ES-I3 (cell line): ENCODE data around the gene CHN1.

Source experiments
- H3K36me3 ChIP-seq: 2 replicates; pipeline ENCODE4 v1.6.1; 2013; ENCODE audit warnings: mild to moderate bottlenecking, low read length, control low read depth, moderate library complexity; ENCODE audit not compliant: insufficient read depth
- H3K4me1 ChIP-seq: 2 replicates; pipeline ENCODE4 v1.6.1; 2013; ENCODE audit warnings: mild to moderate bottlenecking, control low read depth, low read length; ENCODE audit not compliant: insufficient read depth
- H3K9ac ChIP-seq: 2 replicates; pipeline ENCODE4 v1.6.1; 2013; ENCODE audit warnings: low read depth, mild to moderate bottlenecking, low read length, moderate library complexity
- H3K9me3 ChIP-seq: 2 replicates; pipeline ENCODE4 v1.6.1; 2013; ENCODE audit warnings: mild to moderate bottlenecking, low read length, moderate library complexity; ENCODE audit not compliant: control insufficient read depth, insufficient read depth

Gene CHN1

GRCh38 chr2:174914853-174915760 is 90.1 kb downstream of the CHN1 start:
- Histone ChIP-seq H3K36me3 (no peaks in the 10 kb centered on the region), H3K9ac (no peak overlapping the region), H3K9me3 (no peaks in the 10 kb centered on the region), H3K4me1 (peaks cover 28% of the 10 kb centered on the region)

DNA sequence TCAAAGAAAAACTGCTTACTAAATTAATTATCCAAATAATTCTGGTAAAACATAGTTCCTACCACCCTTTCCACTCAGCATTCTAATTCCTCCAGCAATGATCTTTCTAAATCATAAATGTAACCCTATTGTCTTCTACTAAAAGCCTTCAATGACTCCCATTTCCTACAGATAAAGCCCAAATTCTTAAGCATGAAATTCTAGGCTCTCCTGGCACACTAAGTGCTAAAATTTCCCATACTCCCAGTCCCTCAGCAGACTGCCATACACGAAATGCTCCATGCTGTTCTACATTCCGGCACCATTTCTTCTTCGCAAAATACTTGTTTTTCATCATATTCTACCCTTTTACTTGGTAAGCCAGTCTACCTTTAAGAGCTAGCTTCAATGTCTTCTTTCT is 96.9 kb downstream of the CHN1 start:
- peaks cover 11% of the 10 kb centered on the region for H3K4me1 ChIP-seq
- H3K36me3 ChIP-seq, result no peaks in the 10 kb centered on the region
- no peaks in the 10 kb centered on the region for H3K9me3 ChIP-seq
- no peak overlapping the region for H3K9ac ChIP-seq

- Histone ChIP-seq H3K4me1 (peaks cover 1% of the 10 kb centered on the region; the same call in 1 of the 2 replicates), H3K36me3 (no peaks in the 10 kb centered on the region), H3K9me3 (no peaks in the 10 kb centered on the region), H3K9ac (no peak overlapping the region)
Measured at GRCh38 chr2:174903264-174903556, 102.0 kb downstream of the CHN1 start.

DNA sequence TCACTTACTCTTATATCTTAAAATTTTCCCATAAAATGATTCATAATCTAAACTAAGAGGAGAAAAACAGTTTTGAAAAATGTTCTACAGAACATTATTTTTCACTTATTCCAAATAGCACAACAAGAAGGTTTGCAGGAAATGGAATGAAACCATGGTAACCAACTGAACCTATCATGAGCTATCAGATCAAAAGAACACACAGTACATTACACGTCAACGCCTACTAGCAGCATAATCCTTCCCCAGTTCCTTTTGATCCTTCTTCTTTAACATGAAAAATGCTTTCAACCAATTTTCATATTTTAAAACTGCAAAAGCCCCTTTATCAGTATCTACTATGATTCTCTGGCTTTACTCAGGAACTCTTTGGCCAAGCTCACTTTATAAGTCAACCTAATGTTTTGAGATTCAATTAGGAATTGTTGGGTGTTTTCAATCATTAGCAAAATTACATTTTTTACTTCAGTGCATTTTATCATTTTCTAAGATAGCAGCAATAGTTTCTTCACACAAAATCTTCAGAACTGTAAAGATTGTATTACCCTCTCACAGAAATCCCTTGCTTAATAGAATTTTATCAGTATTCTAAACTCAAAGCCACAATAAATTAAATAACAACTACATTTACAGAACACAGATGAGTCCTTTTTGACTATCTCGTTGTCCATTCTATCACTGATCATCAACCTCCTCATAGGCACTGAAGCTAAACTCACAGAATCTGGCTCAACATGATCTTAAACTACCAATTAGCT is 102.5 kb downstream of the CHN1 start:
- Histone ChIP-seq H3K9ac (no peak overlapping the region), H3K4me1 (no peaks in the 10 kb centered on the region; the same call in 1 of the 2 replicates), H3K9me3 (no peaks in the 10 kb centered on the region), H3K36me3 (no peaks in the 10 kb centered on the region)

DNA sequence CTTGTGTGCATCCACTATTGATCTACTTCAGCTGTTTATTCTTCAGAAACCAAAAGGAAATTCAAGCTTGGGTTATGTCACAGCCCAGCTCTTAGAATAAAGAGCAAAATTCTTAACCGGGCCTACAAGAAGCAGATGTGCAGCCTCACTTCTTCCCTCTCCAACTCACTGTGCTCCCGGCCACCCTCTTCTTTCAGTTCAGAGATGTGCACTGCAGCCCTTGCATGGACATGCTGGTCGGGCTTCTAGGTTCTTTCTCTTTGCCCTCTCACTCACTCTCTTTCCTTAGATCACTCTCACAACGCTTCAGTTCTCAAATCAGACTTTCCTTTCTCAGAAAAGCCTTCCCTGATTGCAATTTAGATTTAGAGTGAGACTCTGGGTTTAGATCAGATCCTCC is 104.1 kb downstream of the CHN1 start:
- Histone ChIP-seq H3K9me3 (no peaks in the 10 kb centered on the region), H3K36me3 (no peaks in the 10 kb centered on the region), H3K4me1 (no peaks in the 10 kb centered on the region; the same call in 1 of the 2 replicates), H3K9ac (no peak overlapping the region)

GRCh38 chr2:174897286-174897685 is 107.9 kb downstream of the CHN1 start:
- no peaks in the 10 kb centered on the region for H3K4me1 ChIP-seq
- H3K9me3 ChIP-seq, result no peaks in the 10 kb centered on the region
- H3K9ac ChIP-seq, result no peak overlapping the region
- no peaks in the 10 kb centered on the region for H3K36me3 ChIP-seq

DNA sequence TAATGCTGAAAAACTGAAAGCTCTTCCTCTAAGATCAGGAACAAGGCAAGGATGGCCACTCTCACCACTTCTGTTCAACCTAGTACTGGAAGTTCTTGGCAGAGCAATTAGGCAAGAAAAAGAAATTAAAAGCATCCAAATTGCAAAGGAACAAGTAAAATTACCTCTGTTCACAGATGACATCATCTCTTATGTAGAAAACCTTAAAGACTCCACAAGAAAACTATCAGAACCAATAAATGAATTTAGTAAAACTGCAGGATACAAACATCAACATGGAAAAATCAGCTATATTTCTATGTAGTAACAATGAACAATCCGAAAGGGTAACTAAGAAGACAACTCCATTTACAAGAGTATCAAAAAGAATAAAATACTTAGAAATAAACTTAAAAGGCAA is 112.2 kb downstream of the CHN1 start:
- Histone ChIP-seq H3K9me3 (no peaks in the 10 kb centered on the region), H3K9ac (no peak overlapping the region), H3K4me1 (peaks cover 11% of the 10 kb centered on the region), H3K36me3 (no peaks in the 10 kb centered on the region)

DNA sequence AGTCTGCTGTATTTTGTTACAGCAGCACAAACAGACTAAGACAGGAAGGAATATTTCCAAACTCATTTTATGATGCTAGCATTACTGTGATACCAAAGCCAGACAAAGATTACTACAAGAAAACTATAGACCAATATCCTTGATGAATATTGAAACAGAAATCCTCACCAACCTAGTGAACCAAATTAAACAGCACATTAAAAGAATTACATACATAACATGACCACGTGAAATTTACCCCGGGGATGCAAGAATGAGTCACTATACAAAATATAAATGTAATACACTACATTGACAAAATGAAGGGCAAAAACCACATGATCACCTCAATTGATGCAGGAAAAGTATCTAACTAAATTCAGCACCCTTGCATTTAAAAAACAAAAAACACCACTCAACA is 112.6 kb downstream of the CHN1 start:
- no peak overlapping the region for H3K9ac ChIP-seq
- no peaks in the 10 kb centered on the region for H3K9me3 ChIP-seq
- H3K4me1 ChIP-seq, result peaks cover 11% of the 10 kb centered on the region
- no peaks in the 10 kb centered on the region for H3K36me3 ChIP-seq

GRCh38 chr2:174888646-174889271 is 116.4 kb downstream of the CHN1 start:
- H3K36me3 ChIP-seq, result no peaks in the 10 kb centered on the region
- H3K4me1 ChIP-seq, result peaks cover 11% of the 10 kb centered on the region
- no peak overlapping the region for H3K9ac ChIP-seq

GRCh38 chr2:174888146-174888545 is 117.0 kb downstream of the CHN1 start:
- Histone ChIP-seq H3K9me3 (no peaks in the 10 kb centered on the region), H3K4me1 (peaks cover 14% of the 10 kb centered on the region), H3K9ac (no peak overlapping the region), H3K36me3 (no peaks in the 10 kb centered on the region)

More at GRCh38 chr2:174888646-174889271, 116.4 kb downstream of the CHN1 start:
- no peaks in the 10 kb centered on the region for H3K9me3 ChIP-seq

DNA sequence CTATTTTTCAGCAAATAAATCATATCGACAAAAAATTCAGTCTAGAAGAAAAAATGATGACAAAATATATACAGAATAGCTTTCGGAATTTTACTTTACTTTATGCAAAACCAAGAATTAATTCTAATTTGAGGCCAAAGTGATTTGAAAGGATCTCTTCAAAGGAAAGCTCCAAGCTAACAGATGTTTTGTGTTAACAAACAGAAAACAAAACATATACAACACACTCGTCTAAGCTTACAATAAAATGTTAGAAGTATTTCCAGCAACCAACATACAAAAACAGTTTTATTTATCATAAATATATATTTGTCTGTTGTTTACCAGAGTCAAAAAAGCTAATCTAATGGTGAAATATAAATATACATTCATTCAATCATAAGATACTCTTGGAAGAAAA is 122.8 kb downstream of the CHN1 start:
- Histone ChIP-seq H3K9ac (no peak overlapping the region), H3K4me1 (peaks cover 19% of the 10 kb centered on the region), H3K9me3 (no peaks in the 10 kb centered on the region), H3K36me3 (no peaks in the 10 kb centered on the region)

GRCh38 chr2:174881678-174882077 is 123.5 kb downstream of the CHN1 start:
- Histone ChIP-seq H3K9me3 (no peaks in the 10 kb centered on the region), H3K4me1 (peaks cover 19% of the 10 kb centered on the region), H3K36me3 (no peaks in the 10 kb centered on the region), H3K9ac (no peak overlapping the region)

DNA sequence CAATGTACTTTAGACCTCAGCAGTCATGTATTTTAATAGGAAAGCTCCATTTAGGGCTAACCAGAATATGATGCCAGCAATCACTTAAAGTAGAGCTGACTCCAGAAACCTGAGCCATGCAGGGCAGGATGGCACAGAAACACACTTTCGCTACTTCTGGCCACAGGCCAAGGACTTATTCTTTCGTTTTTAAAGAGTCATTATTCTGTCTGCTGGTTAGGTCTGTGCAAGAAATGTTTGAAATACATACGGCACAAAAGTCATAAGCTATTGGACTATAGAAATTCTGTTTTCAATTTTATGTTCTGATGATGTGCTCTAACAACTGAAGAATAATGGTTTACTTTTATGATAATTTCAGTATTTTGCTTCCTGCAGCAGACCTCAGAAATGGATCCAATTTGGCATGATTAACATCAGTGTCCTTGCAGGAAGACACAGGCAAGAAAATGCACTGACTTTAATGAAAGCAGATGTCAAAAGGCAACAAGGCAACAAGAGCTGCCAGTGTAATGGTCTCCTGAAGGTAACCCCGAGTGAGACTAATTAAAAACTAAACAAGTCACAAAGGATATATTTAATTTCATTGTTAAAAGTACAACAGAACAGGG is 126.5 kb downstream of the CHN1 start:
- H3K4me1 ChIP-seq, result peaks cover 23% of the 10 kb centered on the region
- H3K9me3 ChIP-seq, result no peaks in the 10 kb centered on the region
- no peaks in the 10 kb centered on the region for H3K36me3 ChIP-seq
- no peak overlapping the region for H3K9ac ChIP-seq

DNA sequence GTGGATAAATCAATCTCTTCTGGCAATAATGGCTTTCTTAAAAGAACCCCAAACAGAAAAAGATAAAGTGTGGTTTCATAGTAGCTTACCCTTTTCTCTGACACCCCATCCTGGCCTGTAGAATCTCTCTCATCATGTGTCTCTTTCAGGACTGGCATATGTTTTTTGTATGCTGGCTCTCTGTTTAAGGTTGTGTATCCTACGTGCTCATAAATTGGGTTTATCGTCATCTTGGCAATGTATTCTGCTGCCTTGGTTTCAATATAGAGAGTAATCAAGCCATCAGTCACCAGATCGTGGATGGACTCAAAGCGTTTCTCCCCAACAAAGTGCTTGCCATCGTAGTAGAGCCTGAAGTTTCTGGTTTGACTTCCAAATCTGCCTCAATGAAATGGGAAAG is 127.4 kb downstream of the CHN1 start:
- no peaks in the 10 kb centered on the region for H3K9me3 ChIP-seq
- H3K4me1 ChIP-seq, result peaks cover 24% of the 10 kb centered on the region
- no peak overlapping the region for H3K9ac ChIP-seq
- no peaks in the 10 kb centered on the region for H3K36me3 ChIP-seq
